ENCODE measurements around the gene FBXO44. TPM values are rescaled to one million over a fixed set of nuclear protein-coding genes. Genes with fewer than 3 reads are reported as not detected.

FBXO44 gene
- total RNA-seq, 2 experiments from 2014 or later = 18.1 to 20.4 TPM

DNA sequence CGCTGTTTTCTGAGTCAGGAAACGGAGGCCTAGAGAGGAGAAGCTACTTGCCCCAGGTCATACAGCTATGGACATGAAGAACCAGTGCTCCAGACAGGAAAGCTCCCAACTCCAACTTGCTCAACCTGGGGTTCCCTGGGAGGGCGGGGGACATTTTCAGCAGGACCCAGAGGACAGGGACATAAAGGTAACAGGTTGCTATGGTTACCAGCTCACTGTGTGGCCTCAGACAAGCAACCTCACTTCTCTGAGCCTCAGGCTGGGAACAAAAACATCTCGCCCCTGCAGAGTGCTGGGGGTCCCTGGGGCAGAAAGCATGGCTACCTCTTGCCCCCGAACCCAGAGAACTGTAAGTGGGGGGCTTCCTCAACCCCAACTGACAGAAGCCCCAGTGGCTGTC, 16.6 kb upstream of the FBXO44 start:
- no peak for DNase-seq
- ChIA-PET CTCF (interaction anchor here (1.3 to 1.4 kb wide), 2 partner anchors 81 to 601 kb away, joined by 3 to 4 read pairs; no protein-coding TSS in a partner anchor), POLR2A (interaction anchor here (2.2 kb wide), 1 partner anchor 81 kb away, joined by 5 read pairs; no protein-coding TSS in a partner anchor)
- ATAC-seq = no peak
- Mint-ChIP-seq H3K4me1 (ENCODE audit: low read depth) (no peaks in the 10 kb centered on the region), H3K27ac (no peak overlapping the region), H3K27me3 (peaks cover 5% of the 10 kb centered on the region), H3K36me3 (ENCODE audit: low read depth) (no peaks in the 10 kb centered on the region), H3K9me3 (no peaks in the 10 kb centered on the region), H3K4me3 (no peak overlapping the region)
- intact Hi-C loops (cut with micrococcal nuclease) = no loop called here
- TF ChIP-seq CTCF (IDR thresholded peaks at IDR 0.05) = no peak

DNA sequence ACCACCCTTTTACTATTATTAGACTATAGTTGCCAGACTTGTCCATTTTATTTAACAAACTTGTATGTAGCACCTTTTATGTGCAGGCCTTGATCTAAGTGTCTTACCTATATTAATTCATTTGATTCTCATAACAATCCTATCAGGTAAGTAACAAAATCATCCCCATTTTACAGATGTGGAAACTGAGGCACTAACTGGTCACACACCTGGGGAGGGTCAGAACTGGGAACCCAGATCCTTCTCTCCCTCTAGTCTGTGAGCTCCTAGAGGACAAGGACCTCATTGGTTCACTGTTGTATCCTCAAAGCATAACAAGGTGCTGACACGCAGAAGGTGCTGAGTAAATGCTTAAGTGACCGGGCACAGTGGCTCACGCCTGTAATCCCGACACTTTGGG, 15.3 kb upstream of the FBXO44 start:
- Mint-ChIP-seq H3K36me3 (ENCODE audit: low read depth) (no peaks in the 10 kb centered on the region), H3K4me3 (no peak overlapping the region), H3K9me3 (no peaks in the 10 kb centered on the region), H3K4me1 (ENCODE audit: low read depth) (no peaks in the 10 kb centered on the region), H3K27me3 (peaks cover 5% of the 10 kb centered on the region), H3K27ac (no peak overlapping the region)
- no peak for DNase-seq
- ChIA-PET CTCF (interaction anchor here (1.0 to 6.8 kb wide), 3 partner anchors 11 to 602 kb away, joined by 3 to 60 read pairs (median 56); no protein-coding TSS in a partner anchor), POLR2A (no interaction called here)
- no peak for ATAC-seq
- intact Hi-C loops (cut with micrococcal nuclease) = no loop called here
- TF ChIP-seq CTCF (IDR thresholded peaks at IDR 0.05) = no peak

DNA sequence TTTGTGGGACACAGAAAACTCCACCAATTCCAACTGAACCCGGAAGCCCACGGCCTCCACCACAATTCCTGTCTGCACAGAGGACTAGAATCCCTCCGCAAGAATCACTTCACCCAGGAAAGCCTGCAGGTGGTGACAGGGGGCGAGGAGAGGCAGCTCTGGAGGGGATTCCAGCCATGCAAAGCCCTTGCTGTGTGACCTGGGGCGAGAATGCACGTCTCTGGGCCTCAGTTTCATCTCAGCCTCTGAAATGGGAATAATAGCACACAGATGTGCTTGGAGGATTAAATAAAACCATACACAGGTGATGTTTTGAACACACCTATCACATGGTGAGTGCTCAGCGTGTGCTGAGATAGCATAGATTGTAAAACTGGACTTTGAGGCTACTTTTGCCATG, 14.6 kb upstream of the FBXO44 start:
- intact Hi-C loops (cut with micrococcal nuclease) = loop anchor here (5.0 to 10.0 kb wide), 4 partner anchors 165 to 603 kb away; partner anchors contain the start of gene DISP3
- H3K4me3 Mint-ChIP-seq = no peak overlapping the region
- POLR2A ChIA-PET = no interaction called here
- TF ChIP-seq CTCF (IDR thresholded peaks at IDR 0.05) = no peak
- peaks cover 5% of the 10 kb centered on the region for H3K27me3 Mint-ChIP-seq
- ATAC-seq (no peak), DNase-seq (no peak)
- H3K9me3 Mint-ChIP-seq = no peaks in the 10 kb centered on the region
- H3K36me3 Mint-ChIP-seq (ENCODE audit: low read depth) = no peaks in the 10 kb centered on the region
- no peak overlapping the region for H3K27ac Mint-ChIP-seq
- CTCF ChIA-PET = interaction anchor here (1.0 to 6.8 kb wide), 4 partner anchors 10 to 602 kb away, joined by 3 to 60 read pairs (median 30); no protein-coding TSS in a partner anchor
- no peaks in the 10 kb centered on the region for H3K4me1 Mint-ChIP-seq (ENCODE audit: low read depth)

DNA sequence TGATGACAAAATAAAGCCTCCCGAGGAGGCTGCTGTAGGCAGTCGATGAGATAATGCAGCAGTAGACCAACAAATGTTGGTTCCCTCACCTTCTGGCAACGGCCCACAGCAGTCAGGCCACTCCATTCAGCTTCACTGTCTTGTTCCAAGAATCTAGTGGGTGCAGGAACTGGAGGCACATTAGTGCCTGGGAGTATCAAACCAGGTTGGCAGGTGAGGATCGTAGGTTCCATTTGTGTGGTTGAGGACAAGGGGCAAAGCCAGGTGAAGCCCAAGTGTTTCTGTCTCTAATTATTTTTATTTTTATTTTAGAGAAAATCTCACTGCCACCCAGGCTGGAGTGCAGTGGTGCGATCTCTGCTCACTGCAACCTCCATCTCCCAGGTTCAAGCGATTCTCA, 13.7 kb upstream of the FBXO44 start:
- Mint-ChIP-seq H3K9me3 (no peaks in the 10 kb centered on the region), H3K27ac (no peak overlapping the region), H3K4me1 (ENCODE audit: low read depth) (no peaks in the 10 kb centered on the region), H3K27me3 (peaks cover 2% of the 10 kb centered on the region), H3K36me3 (ENCODE audit: low read depth) (no peaks in the 10 kb centered on the region), H3K4me3 (no peak overlapping the region)
- no peak for TF ChIP-seq CTCF (IDR thresholded peaks at IDR 0.05)
- no peak for DNase-seq
- no peak for ATAC-seq
- POLR2A ChIA-PET = interaction anchor here (0.7 kb wide), 1 partner anchor 267 kb away, joined by 3 read pairs; no protein-coding TSS in a partner anchor
- intact Hi-C loops (cut with micrococcal nuclease) = loop anchor here (5.0 to 10.0 kb wide), 4 partner anchors 166 to 604 kb away; partner anchors contain the start of gene DISP3
- CTCF ChIA-PET = interaction anchor here (0.6 to 6.8 kb wide), 13 partner anchors 10 to 603 kb away, joined by 3 to 60 read pairs (median 6); partner anchors contain the start of genes FBXO2 and FBXO44

GRCh38 chr1:11641776-11642305, 12.8 kb upstream of the FBXO44 start:
- Mint-ChIP-seq H3K27me3 (peaks cover 1% of the 10 kb centered on the region), H3K9me3 (no peaks in the 10 kb centered on the region), H3K4me1 (ENCODE audit: low read depth) (no peaks in the 10 kb centered on the region), H3K27ac (no peak overlapping the region), H3K36me3 (ENCODE audit: low read depth) (no peaks in the 10 kb centered on the region), H3K4me3 (no peak overlapping the region)
- no peak for TF ChIP-seq CTCF (IDR thresholded peaks at IDR 0.05)
- intact Hi-C loops (cut with micrococcal nuclease) = loop anchor here (5.0 to 10.0 kb wide), 4 partner anchors 167 to 605 kb away; partner anchors contain the start of gene DISP3
- CTCF ChIA-PET = interaction anchor here (0.6 to 6.8 kb wide), 20 partner anchors 9 to 604 kb away, joined by 3 to 60 read pairs (median 4); partner anchors contain the start of genes FBXO2 and FBXO44
- DNase-seq (no peak), ATAC-seq (no peak)
- POLR2A ChIA-PET = interaction anchor here (0.7 kb wide), 1 partner anchor 266 kb away, joined by 3 read pairs; no protein-coding TSS in a partner anchor
